NCI-H526 treated with DMSO at 0.1 percent for 48 hours (cell line): Measurements from ENCODE around the gene GNB1.
A peak's percentile ranks its signal among the peaks of the same experiment; 100 is the strongest.

Experiments
- DNase-seq: peaks from one replicate; lab custom pipeline; 2025; lab: John Stamatoyannopoulos, UW

Gene GNB1

GRCh38 chr1:1922956-1923833 lies 32.3 kb upstream of the GNB1 start:
- DNase-seq: no peak

GRCh38 chr1:1922702-1922955 lies 31.7 kb upstream of the GNB1 start:
- DNase-seq: no peak

- DNase-seq: no peak
These were observed 31.2 kb upstream of the GNB1 start for GRCh38 chr1:1921901-1922701.

GRCh38 chr1:1921459-1921862 lies 30.6 kb upstream of the GNB1 start:
- no peak for DNase-seq

GRCh38 chr1:1920608-1921458 lies 29.9 kb upstream of the GNB1 start:
- DNase-seq: no peak

GRCh38 chr1:1920057-1920607 lies 29.2 kb upstream of the GNB1 start:
- DNase-seq: no peak

- DNase-seq: peak; percentile 95
These were observed 28.6 kb upstream of the GNB1 start for GRCh38 chr1:1919304-1920056.

GRCh38 chr1:1918901-1919303 lies 28.0 kb upstream of the GNB1 start, which contains the start of gene TMEM52:
TSS of gene TMEM52 (minus strand) at chr1:1919279. CDS start at chr1:1919265, 14 bp downstream.
- DNase-seq: no peak

GRCh38 chr1:1917995-1918900 lies 27.4 kb upstream of the GNB1 start:
- DNase-seq: no peak

- DNase-seq: no peak
These were observed 26.6 kb upstream of the GNB1 start for GRCh38 chr1:1917304-1917976.

GRCh38 chr1:1916851-1917251 lies 26.0 kb upstream of the GNB1 start:
- no peak for DNase-seq

- DNase-seq: no peak
These were observed 25.3 kb upstream of the GNB1 start for GRCh38 chr1:1915911-1916840.

GRCh38 chr1:1914971-1915692 lies 24.2 kb upstream of the GNB1 start, which contains the start of gene CALML6:
TSS of gene CALML6 (plus strand) at chr1:1915260. CDS start at chr1:1915281, 21 bp downstream.
- no peak for DNase-seq

GRCh38 chr1:1914101-1914970 lies 23.4 kb upstream of the GNB1 start:
- no peak for DNase-seq

- no peak for DNase-seq
These were observed 20.6 kb upstream of the GNB1 start for GRCh38 chr1:1911350-1912041.

- no peak for DNase-seq
These were observed 19.9 kb upstream of the GNB1 start for GRCh38 chr1:1910651-1911331.
